ENCODE results near the gene RPL36AL. TPM values are rescaled to one million over a fixed set of nuclear protein-coding genes. Genes with fewer than 3 reads are reported as not detected.
A peak's percentile ranks its signal among the peaks of the same experiment; 100 is the strongest.

The RPL36AL gene
- polyA plus RNA-seq, 1 of the 3 experiments (the other 2 are of a cell fraction), result 337 TPM

GRCh38 chr14:49623387-49623786 lies 3.0 kb upstream of the RPL36AL start:
- Histone ChIP-seq H3K79me2 (ENCODE audit: insufficient read depth) (peaks cover 89% of the 10 kb centered on the region), H2AFZ (ENCODE audit: low read depth) (no peak overlapping the region), H3K36me3 (replicated peaks in 1 of 2; ENCODE audit: control insufficient read depth in 1 of 2, insufficient read depth in 2 of 2, low read length in 1 of 2) (peaks cover 28 to 37% of the 10 kb centered on the region in 2 experiments), H3K4me2 (peak overlapping the region; percentile 87), H3F3A (replicated peaks; ENCODE audit: insufficient read depth) (peaks cover 18% of the 10 kb centered on the region), H3K27ac (ENCODE audit: low read depth in 2 of 2, low read length in 1 of 2) (no peak overlapping the region; a peak in 1 of 4 replicates), H3K4me3 (ENCODE audit: low read depth in 2 of 2, low read length in 1 of 2) (peak overlapping the region in 1 of 2 experiments; percentile 96; a peak in 3 of 4 replicates), H4K20me1 (ENCODE audit: insufficient read depth) (peaks cover 36% of the 10 kb centered on the region), H3K9me3 (no peaks in the 10 kb centered on the region), H3K27me3 (ENCODE audit: insufficient read depth) (no peaks in the 10 kb centered on the region), H3K9me2 (no peaks in the 10 kb centered on the region), H3K9ac (peak overlapping the region; percentile 95; the same call in 1 of the 2 replicates), H3K4me1 (ENCODE audit: control insufficient read depth in 1 of 2, insufficient read depth in 2 of 2, low read depth in 1 of 2, low read length in 1 of 2) (peaks cover 19 to 22% of the 10 kb centered on the region in 2 experiments)
- WGBS (ENCODE audit: low lambda C conversion rate), result 57% methylated on average over 3 of the region's 3 CpGs
- CTCF ChIA-PET, result interaction anchor here (0.8 to 6.1 kb wide), 4 partner anchors 9 to 230 kb away, joined by 5 to 39 read pairs (median 7); partner anchors contain the start of genes DNAAF2 and NEMF
- no peak for TF ChIP-seq ELF1 (IDR thresholded peaks at IDR 0.05)
- no peak for TF ChIP-seq GATA2 (CRISPR knock-in tag; IDR thresholded peaks at IDR 0.05)
- DNase-seq, result no peak
- POLR2A ChIA-PET, result no interaction called here

GRCh38 chr14:49622022-49622607 lies 1.7 kb upstream of the RPL36AL start:
- Histone ChIP-seq H3K9me2 (no peaks in the 10 kb centered on the region), H3K4me1 (ENCODE audit: control insufficient read depth in 1 of 2, insufficient read depth in 2 of 2, low read depth in 1 of 2, low read length in 1 of 2) (peaks cover 22 to 29% of the 10 kb centered on the region in 2 experiments), H4K20me1 (ENCODE audit: insufficient read depth) (peaks cover 39% of the 10 kb centered on the region), H3K36me3 (replicated peaks in 1 of 2; ENCODE audit: control insufficient read depth in 1 of 2, insufficient read depth in 2 of 2, low read length in 1 of 2) (peaks cover 36 to 41% of the 10 kb centered on the region in 2 experiments), H3K27ac (ENCODE audit: low read depth in 2 of 2, low read length in 1 of 2) (peak overlapping the region; percentile 18 to 28; a peak in 3 of 4 replicates), H3K9ac (peak overlapping the region; percentile 95; the same call in 1 of the 2 replicates), H3F3A (replicated peaks; ENCODE audit: insufficient read depth) (peaks cover 26% of the 10 kb centered on the region), H3K4me3 (ENCODE audit: low read depth in 2 of 2, low read length in 1 of 2) (peak overlapping the region; percentile 92 to 96), H3K4me2 (peak overlapping the region; percentile 87), H3K9me3 (no peaks in the 10 kb centered on the region), H3K79me2 (ENCODE audit: insufficient read depth) (peaks cover 86% of the 10 kb centered on the region), H2AFZ (ENCODE audit: low read depth) (no peak overlapping the region), H3K27me3 (ENCODE audit: insufficient read depth) (no peaks in the 10 kb centered on the region)
- WGBS (ENCODE audit: low lambda C conversion rate), result 13% methylated on average over 3 of the region's 3 CpGs
- no peak for DNase-seq
- POLR2A ChIA-PET, result interaction anchor here (1.0 to 2.8 kb wide), 4 partner anchors 9 to 36 kb away, joined by 3 to 13 read pairs (median 8); partner anchors contain the start of genes LRR1 and RPS29
- TF ChIP-seq MAX (IDR thresholded peaks at IDR 0.05; ENCODE audit: low read depth) (no peak), CHD2 (IDR thresholded peaks at IDR 0.05; ENCODE audit: low read length, partially characterized antibody) (no peak), MEF2A (IDR thresholded peaks at IDR 0.05; ENCODE audit: borderline replicate concordance, low read depth) (no peak), POLR2AphosphoS5 (IDR thresholded peaks at IDR 0.05; ENCODE audit: low read depth, low read length) (no peak), RXRA (IDR thresholded peaks at IDR 0.05; ENCODE audit: borderline replicate concordance, low read depth) (no peak), RCOR1 (IDR thresholded peaks at IDR 0.05; ENCODE audit: low read length) (no peak), EP300 (IDR thresholded peaks at IDR 0.05; ENCODE audit: borderline replicate concordance in 1 of 2, low read depth in 1 of 2, low read length in 1 of 2) (no peak), FOXM1 (IDR thresholded peaks at IDR 0.05; ENCODE audit: low read depth) (no peak), GABPA (IDR thresholded peaks at IDR 0.05; ENCODE audit: low read depth) (no peak), NRF1 (IDR thresholded peaks at IDR 0.05; ENCODE audit: low read depth, low read length) (no peak), YY1 (IDR thresholded peaks at IDR 0.05; ENCODE audit: low read depth) (no peak), TEAD4 (IDR thresholded peaks at IDR 0.05; ENCODE audit: borderline replicate concordance, insufficient read depth) (no peak)
- CTCF ChIA-PET, result interaction anchor here (0.8 to 6.1 kb wide), 7 partner anchors 10 to 482 kb away, joined by 3 to 39 read pairs (median 4); partner anchors contain the start of genes DNAAF2, NEMF and RPS29
